Transverse colon (tissue), 4 donors: Measurements from ENCODE around the gene PCNT. TPM values are rescaled to one million over a fixed set of nuclear protein-coding genes. Genes with fewer than 3 reads are reported as not detected.

ENCODE experiments used
- DNase-seq: peaks from one replicate; pipeline ENCODE4 v3.0.0-alpha.2; 2019
- H3K27ac ChIP-seq, 4 donors: fragments of 200-600 bp; sonication (generic); 2 replicates each; pipeline ENCODE4 v1.5.1; 2016 to 2018; ENCODE audit warnings: inconsistent platforms in 4 of 4
- H3K27me3 ChIP-seq: fragments of 200-600 bp; sonication (generic); 2 replicates; pipeline ENCODE4 v1.5.1; 2017; ENCODE audit warnings: inconsistent platforms
- H3K36me3 ChIP-seq, 4 donors: fragments of 200-600 bp; sonication (generic); 2 replicates each; pipeline ENCODE4 v1.5.1; 2017 to 2019; ENCODE audit warnings: inconsistent platforms in 4 of 4
- H3K4me1 ChIP-seq, 4 donors: fragments of 200-600 bp; sonication (generic); 2 replicates each; pipeline ENCODE4 v1.5.1; 2017 to 2020; ENCODE audit warnings: inconsistent platforms in 4 of 4
- H3K4me3 ChIP-seq, 4 donors: fragments of 200-600 bp; sonication (generic); 1 replicate in 1 of 4; 2 replicates in 3 of 4; pipeline versions ENCODE4 v1.5.1 to v1.6.1; 2017 to 2019; ENCODE audit warnings: inconsistent platforms in 4 of 4
- H3K9me3 ChIP-seq, 2 donors: fragments of 200-600 bp; sonication (generic); 2 replicates each; pipeline ENCODE4 v1.5.1; 2017 to 2019; ENCODE audit warnings: inconsistent platforms in 2 of 2
- EP300 ChIP-seq: sonication (generic); formaldehyde crosslinking; IDR thresholded peaks from one replicate; pipeline ENCODE4 v1.6.1; 2017; ENCODE audit warnings: antibody characterized with exemption, low read depth
- POLR2A ChIP-seq: fragments of 450-650 bp; IDR thresholded peaks from one replicate; pipeline ENCODE4 v1.6.1; 2016; ENCODE audit warnings: antibody characterized with exemption, mild to moderate bottlenecking, moderate library complexity
- POLR2AphosphoS5 ChIP-seq, 3 donors: sonication (generic); formaldehyde crosslinking; IDR thresholded peaks; one replicate each; pipeline ENCODE4 v1.6.1; 2016; ENCODE audit warnings: antibody characterized with exemption in 3 of 3
- WGBS, 2 donors: methylation state at CpG; one replicate each; pipeline ENCODE4 v1.1.5; 2018; ENCODE audit warnings: low coverage in 1 of 2; 5-methylcytosine and 5-hydroxymethylcytosine counted together
- in situ Hi-C, 4 donors: fragments of 200-750 bp; cut with MboI; loops; one replicate each; pipeline versions ENCODE4 v1.15.0 to v1.15.1; 2017; ENCODE audit warnings: low sequenced_read_pairs in 3 of 4, low pct_ligation_motif_present in 1 of 4, low pct_unique_long_range_greater_than_20kb in 1 of 4
- intact Hi-C: fragments of 100-400 bp; cut with DNase I; formaldehyde crosslinking; loops from one replicate; pipeline ENCODE4 v1.15.1; 2023; ENCODE audit warnings: low total_unique reads
- total RNA-seq, 4 donors: library from RNA; depleted of rRNA; stranded (reverse); fragments of >200 nt; gene quantifications; one replicate each; pipeline ENCODE4 v1.1.0, GENCODE V29; 2016
- TF ChIP-seq, protein P1 (sequence below), 5 experiments: fragments of 200-600 bp in 3 of 5; fragments of 450-650 bp in 2 of 5; sonication (generic) in 3 of 5; IDR thresholded peaks; 1 replicate in 2 of 5; 2 replicates in 3 of 5; pipeline ENCODE4 v1.5.1; 2016 to 2017; ENCODE audit warnings: antibody characterized with exemption in 5 of 5, inconsistent platforms in 3 of 5, mild to moderate bottlenecking in 2 of 5, moderate library complexity in 1 of 5

Gene PCNT
- total RNA-seq, 4 donors from 2014 or later, result 27.6 to 171 (median 63.4) TPM

DNA sequence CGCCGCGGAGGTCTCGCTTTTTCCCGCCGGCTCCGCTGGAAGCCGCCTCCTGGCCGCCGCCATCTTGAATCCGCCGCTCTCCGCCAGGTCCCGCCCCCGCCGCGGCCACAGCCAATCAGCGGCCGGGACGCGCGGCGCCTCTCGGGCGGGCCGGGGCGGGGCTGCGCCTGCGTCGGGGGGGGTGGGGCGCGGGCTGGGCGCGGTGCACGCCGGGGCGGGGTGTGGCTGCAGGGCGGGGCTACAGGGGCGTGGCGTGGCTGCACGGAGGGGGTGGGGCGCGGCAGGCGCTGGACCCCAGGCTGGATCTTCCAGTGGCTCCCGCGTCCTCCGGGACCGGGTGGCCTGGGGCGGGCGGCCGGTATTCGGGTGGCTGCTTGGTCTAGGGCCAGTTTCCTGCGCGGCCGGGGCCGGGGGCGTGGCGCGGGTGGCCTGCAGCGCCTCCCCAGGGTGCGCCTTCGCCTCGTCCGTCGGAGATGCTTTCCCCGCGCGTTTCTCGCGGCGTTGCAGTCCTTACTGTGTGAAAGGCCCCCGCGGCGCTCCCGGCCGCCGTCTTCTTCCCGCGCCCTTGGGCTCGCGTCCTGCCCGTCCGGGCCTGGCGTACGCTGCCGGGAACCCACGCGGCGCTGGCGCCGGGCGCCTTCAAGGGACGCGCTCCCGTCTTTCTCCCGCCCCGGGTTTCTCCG lies 575 bp downstream of the PCNT start:
- TF ChIP-seq POLR2AphosphoS5 (IDR thresholded peaks at IDR 0.05), result peak; percentile 23 to 64 (median 54)
- TF ChIP-seq EP300, result peak; percentile 41
- TF ChIP-seq POLR2A, result peak; percentile 30
- TF ChIP-seq, protein P1, sequence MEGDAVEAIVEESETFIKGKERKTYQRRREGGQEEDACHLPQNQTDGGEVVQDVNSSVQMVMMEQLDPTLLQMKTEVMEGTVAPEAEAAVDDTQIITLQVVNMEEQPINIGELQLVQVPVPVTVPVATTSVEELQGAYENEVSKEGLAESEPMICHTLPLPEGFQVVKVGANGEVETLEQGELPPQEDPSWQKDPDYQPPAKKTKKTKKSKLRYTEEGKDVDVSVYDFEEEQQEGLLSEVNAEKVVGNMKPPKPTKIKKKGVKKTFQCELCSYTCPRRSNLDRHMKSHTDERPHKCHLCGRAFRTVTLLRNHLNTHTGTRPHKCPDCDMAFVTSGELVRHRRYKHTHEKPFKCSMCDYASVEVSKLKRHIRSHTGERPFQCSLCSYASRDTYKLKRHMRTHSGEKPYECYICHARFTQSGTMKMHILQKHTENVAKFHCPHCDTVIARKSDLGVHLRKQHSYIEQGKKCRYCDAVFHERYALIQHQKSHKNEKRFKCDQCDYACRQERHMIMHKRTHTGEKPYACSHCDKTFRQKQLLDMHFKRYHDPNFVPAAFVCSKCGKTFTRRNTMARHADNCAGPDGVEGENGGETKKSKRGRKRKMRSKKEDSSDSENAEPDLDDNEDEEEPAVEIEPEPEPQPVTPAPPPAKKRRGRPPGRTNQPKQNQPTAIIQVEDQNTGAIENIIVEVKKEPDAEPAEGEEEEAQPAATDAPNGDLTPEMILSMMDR (IDR thresholded peaks at IDR 0.05), result peak in 1 of 5 experiments; percentile 8
- Histone ChIP-seq H3K27me3 (no peaks in the 10 kb centered on the region), H3K36me3 (peaks cover 0 to 9% (median 0%) of the 10 kb centered on the region in 4 donors), H3K9me3 (no peaks in the 10 kb centered on the region), H3K4me1 (peaks cover 14 to 34% (median 24%) of the 10 kb centered on the region in 4 donors), H3K4me3 (peak overlapping the region; percentile 86 to 100 (median 94)), H3K27ac (peak overlapping the region; percentile 99 to 100 (median 100))
- in situ Hi-C loops (no loop called here), intact Hi-C loops (no loop called here)
- WGBS, 2 donors, result 0% methylated on average over 48 of the region's 98 CpGs; no CpG with 5 or more reads in 1 of the 2 donors
- DNase-seq, result peak; percentile 90

DNA sequence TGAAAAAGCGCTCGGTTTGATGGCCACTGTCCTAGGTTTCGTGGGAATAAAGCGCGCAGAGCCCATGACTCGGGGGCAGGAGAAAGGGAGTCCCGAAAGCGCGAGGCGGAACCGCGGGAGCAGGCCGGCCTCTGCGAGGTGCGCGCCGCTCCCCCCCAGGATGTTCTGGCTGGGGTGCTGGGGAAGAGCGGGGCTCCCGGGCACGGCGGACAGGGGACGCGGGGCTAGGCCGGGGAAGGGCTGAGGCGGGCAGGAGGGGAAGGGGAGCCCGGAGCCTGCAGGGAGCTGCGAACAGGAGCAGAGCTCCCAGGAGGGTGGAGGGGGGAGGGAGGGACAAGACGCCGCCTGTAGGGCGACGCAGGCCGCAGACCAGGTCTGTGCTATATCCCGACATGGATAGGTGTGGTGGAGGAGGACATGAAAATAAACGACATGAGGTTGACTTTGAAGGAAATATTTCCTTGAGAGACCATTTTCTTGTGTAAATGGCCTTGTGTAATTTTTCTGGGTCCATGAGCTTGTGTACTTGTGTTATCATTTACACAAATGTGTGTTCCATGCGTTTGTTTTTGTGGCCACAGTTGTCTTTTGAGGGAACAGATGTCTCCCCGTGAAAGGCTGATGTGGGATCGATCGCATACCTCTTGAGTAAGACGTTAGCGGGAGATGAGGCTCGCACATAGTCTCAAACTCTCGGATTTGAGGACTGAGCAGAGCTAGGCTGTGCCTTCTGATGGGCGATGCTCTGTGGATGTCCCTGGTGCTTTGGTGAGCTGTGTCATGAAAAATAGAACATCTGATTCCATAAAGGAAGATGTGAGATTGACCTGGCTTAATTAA lies 1.3 kb downstream of the PCNT start:
- peaks cover 14 to 34% (median 24%) of the 10 kb centered on the region in 4 donors for H3K4me1 ChIP-seq
- DNase-seq, result peak; percentile 57
- WGBS, 2 donors, result 9 to 26% methylated on average over 14 to 42 of the region's 43 CpGs
- peaks cover 0 to 9% (median 3%) of the 10 kb centered on the region in 4 donors for H3K36me3 ChIP-seq
- in situ Hi-C loops, result no loop called here
- no peaks in the 10 kb centered on the region for H3K9me3 ChIP-seq
- H3K27me3 ChIP-seq, result no peaks in the 10 kb centered on the region
- intact Hi-C loops, result no loop called here
- H3K4me3 ChIP-seq, result peak overlapping the region; percentile 62 to 100 (median 91)
- TF ChIP-seq POLR2A (peak; percentile 7), EP300 (no peak), POLR2AphosphoS5 (IDR thresholded peaks at IDR 0.05) (no peak)
- TF ChIP-seq, protein P1 (IDR thresholded peaks at IDR 0.05), result peak in 3 of 5 experiments; percentile 21 to 35 (median 32)
- H3K27ac ChIP-seq, result peak overlapping the region; percentile 99 to 100 (median 100)

DNA sequence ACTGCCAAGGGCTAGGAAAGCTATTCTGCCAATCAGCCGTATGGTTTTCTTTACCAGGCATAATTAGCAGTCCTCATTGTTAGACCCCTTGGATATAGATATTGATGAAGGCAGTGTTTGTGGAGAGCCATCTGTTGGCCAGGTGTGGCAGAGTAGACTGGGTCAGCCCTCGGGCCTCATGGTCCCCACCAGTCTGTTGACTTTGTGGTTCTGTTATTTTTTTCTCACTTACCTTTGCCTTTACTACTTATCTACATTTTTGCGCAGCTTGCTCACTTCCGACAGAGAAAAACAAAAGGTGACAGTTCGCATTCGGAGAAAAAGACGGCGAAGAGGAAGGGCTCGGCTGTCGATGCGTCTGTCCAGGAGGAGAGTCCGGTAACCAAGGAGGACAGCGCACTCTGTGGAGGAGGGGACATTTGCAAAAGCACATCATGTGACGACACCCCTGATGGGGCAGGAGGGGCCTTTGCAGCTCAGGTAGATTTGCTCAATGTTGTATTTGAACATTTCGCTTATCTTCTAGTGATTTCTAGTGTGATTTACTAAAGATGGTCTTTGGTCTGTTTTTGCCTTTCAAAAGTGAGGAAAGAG lies 2.3 kb downstream of the PCNT start:
- H3K4me3 ChIP-seq, result no peak overlapping the region
- H3K27ac ChIP-seq, result peak overlapping the region in 3 of 4 donors; percentile 99 to 100 (median 100)
- intact Hi-C loops (no loop called here), in situ Hi-C loops (no loop called here)
- TF ChIP-seq EP300 (no peak), POLR2A (no peak), POLR2AphosphoS5 (IDR thresholded peaks at IDR 0.05) (no peak)
- TF ChIP-seq, protein P1 (IDR thresholded peaks at IDR 0.05), result no peak
- H3K27me3 ChIP-seq, result no peaks in the 10 kb centered on the region
- no peak for DNase-seq
- peaks cover 14 to 29% (median 24%) of the 10 kb centered on the region in 4 donors for H3K4me1 ChIP-seq
- WGBS, 2 donors, result 94 to 97% methylated on average over 12 to 15 of the region's 15 CpGs
- no peaks in the 10 kb centered on the region for H3K9me3 ChIP-seq
- H3K36me3 ChIP-seq, result peaks cover 0 to 9% (median 4%) of the 10 kb centered on the region in 4 donors

DNA sequence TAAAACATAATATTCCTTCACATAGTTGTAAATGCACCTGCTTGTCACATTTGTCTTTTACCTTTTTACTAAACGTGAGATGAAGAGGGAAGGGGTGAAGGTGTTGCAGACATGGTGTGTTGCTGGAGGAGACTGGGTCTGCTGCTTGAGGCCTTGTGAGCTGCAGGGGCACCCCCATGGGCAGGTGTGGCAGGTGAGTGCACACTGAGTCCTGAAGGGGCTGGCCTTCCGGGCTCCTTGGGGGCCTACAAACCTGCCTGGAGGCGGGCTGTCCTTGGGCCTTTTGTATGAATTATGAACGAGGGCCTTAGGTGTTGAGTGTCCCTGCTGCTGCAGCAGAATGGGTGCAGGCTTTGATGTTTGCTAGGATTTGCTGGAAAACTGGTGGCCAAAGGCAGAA lies 3.8 kb downstream of the PCNT start:
- in situ Hi-C loops (no loop called here), intact Hi-C loops (no loop called here)
- no peaks in the 10 kb centered on the region for H3K27me3 ChIP-seq
- TF ChIP-seq, protein P1 (IDR thresholded peaks at IDR 0.05), result no peak
- TF ChIP-seq POLR2AphosphoS5 (IDR thresholded peaks at IDR 0.05), result no peak
- TF ChIP-seq EP300, result no peak
- no peak for TF ChIP-seq POLR2A
- no peak overlapping the region for H3K4me3 ChIP-seq
- H3K27ac ChIP-seq, result no peak overlapping the region
- H3K9me3 ChIP-seq, result no peaks in the 10 kb centered on the region
- 88 to 100% methylated on average over 1 to 4 of the region's 4 CpGs for WGBS, 2 donors
- no peak for DNase-seq
- peaks cover 7 to 16% (median 14%) of the 10 kb centered on the region in 4 donors for H3K4me1 ChIP-seq
- peaks cover 0 to 14% (median 4%) of the 10 kb centered on the region in 4 donors for H3K36me3 ChIP-seq
